HepG2 (cell line): ENCODE results near the gene ZNF185. TPM values are rescaled to one million over a fixed set of nuclear protein-coding genes. Genes with fewer than 3 reads are reported as not detected.

ENCODE experiments used
- AHR ChIP-seq: IDR thresholded peaks from 2 replicates; pipeline ENCODE4 v1.6.1; 2018; ENCODE audit warnings: missing genetic modification reagents, missing compliant biosample characterization
- KDM2A ChIP-seq: sonication (generic); formaldehyde crosslinking; IDR thresholded peaks from 2 replicates; pipeline ENCODE4 v1.4.0; 2020; ENCODE audit warnings: low read depth, missing genetic modification reagents, borderline replicate concordance
- polyA plus RNA-seq, 8 experiments: library from polyadenylated mRNA; depleted of rRNA in 3 of 8; stranded (reverse) in 7 of 8; unstranded in 1 of 8; fragments of >200 nt; fragmentation: Illumina TruSeq in 4 of 8; extraction: Trizol in 4 of 8; gene quantifications; 2 replicates each; pipeline versions ENCODE4 v1.2.1 to v1.2.3, GENCODE V29; 2011 to 2016; ENCODE audit warnings: low read depth in 4 of 8, missing spikeins in 1 of 8, mixed read lengths in 1 of 8; ENCODE audit not compliant: insufficient read depth in 1 of 8
- total RNA-seq, 5 experiments: library from RNA; depleted of rRNA; stranded (reverse); fragments of >200 nt; fragmentation: Illumina TruSeq; extraction: Trizol; gene quantifications; 2 replicates each; pipeline ENCODE4 v1.2.3, GENCODE V29; 2016; ENCODE audit warnings: low read depth in 1 of 5
- TF ChIP-seq, protein P1 (sequence below): sonication (generic); formaldehyde crosslinking; IDR thresholded peaks from 2 replicates; pipeline ENCODE4 v1.4.0; 2020; ENCODE audit warnings: missing genetic modification reagents
- TF ChIP-seq, protein P2 (sequence below): sonication (generic); formaldehyde crosslinking; IDR thresholded peaks from 2 replicates; pipeline ENCODE4 v1.8.1; 2023; ENCODE audit warnings: mild to moderate bottlenecking, moderate library complexity, missing genetic modification reagents
- TF ChIP-seq, protein P3 (sequence below): IDR thresholded peaks from 2 replicates; pipeline ENCODE4 v1.6.1; 2016; ENCODE audit warnings: missing biosample characterization, missing genetic modification reagents, low read depth
- TF ChIP-seq, protein P4 (sequence below): IDR thresholded peaks from 2 replicates; pipeline ENCODE4 v1.6.1; 2012; ENCODE audit warnings: low read depth, low read length, improper control_type of control experiment

The ZNF185 gene
- total and polyA plus RNA-seq, 2 of the 13 experiments (the other 11 are each of a cell fraction or from before 2014, with no cell fraction given): 1.6 to 3.4 TPM

DNA sequence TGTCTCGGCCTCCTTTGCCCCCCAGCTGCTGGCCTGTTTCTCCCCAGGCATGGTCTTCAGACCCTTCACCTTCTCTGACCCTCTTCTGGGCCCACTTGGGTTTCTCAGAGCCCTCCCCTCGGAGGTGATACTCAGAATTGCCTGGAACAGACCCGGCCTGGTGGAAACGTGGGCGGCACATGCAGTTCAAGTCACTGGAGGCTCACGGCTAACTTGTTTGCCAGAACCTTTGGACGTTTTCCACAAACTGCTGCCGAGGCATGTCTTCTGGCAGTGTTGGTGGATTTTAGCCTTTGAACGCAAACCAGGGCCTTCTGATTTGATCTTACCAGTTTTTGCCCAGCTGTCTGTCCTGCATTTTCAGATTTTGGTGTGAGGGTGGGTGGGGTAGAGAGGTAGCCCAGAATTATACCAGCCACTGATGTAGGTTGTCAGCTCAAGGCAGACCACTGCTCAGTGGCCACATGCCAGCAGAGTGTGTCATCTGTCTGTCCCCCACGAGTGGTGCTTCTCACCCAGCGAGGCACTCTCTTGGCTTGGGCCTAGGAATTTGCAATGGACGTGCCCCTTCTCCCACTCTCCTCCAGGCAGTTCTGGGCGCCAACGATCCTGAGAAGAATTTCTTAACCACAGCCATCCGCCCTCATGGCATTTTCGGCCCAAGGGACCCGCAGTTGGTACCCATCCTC, 32.5 kb upstream of the ZNF185 start (continued):
- TF ChIP-seq, protein P1, sequence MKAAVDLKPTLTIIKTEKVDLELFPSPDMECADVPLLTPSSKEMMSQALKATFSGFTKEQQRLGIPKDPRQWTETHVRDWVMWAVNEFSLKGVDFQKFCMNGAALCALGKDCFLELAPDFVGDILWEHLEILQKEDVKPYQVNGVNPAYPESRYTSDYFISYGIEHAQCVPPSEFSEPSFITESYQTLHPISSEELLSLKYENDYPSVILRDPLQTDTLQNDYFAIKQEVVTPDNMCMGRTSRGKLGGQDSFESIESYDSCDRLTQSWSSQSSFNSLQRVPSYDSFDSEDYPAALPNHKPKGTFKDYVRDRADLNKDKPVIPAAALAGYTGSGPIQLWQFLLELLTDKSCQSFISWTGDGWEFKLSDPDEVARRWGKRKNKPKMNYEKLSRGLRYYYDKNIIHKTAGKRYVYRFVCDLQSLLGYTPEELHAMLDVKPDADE: no peak
- TF ChIP-seq, protein P2, sequence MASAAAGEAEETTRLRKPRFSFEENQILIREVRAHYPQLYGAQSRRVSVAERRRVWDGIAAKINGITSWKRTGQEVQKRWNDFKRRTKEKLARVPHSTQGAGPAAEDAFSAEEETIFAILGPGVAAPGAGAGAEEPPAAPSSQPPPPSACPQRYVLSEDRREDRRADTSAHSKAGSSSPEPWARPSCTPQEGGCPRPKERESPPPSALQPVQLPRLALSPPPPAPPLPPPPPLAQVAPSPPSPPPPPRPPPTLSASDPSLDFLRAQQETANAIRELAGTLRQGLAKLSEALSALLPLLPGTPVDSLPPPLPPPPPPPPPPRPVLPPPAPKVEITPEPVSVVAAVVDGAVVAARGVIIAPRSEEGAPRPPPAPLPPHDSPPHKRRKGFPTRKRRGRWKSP (CRISPR knock-in tag): no peak
- TF ChIP-seq, protein P3, sequence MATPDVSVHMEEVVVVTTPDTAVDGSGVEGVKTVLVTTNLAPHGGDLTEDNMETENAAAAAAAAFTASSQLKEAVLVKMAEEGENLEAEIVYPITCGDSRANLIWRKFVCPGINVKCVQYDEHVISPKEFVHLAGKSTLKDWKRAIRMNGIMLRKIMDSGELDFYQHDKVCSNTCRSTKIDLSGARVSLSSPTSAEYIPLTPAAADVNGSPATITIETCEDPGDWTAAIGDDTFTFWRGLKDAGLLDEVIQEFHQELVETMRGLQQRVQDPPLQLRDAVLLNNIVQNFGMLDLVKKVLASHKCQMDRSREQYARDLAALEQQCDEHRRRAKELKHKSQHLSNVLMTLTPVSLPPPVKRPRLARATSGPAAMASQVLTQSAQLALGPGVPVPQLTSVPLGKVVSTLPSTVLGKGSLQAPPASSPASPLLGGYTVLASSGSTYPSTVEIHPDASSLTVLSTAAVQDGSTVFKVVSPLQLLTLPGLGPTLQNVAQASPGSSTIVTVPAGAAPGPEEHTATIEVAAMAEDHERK (CRISPR knock-in tag): no peak
- TF ChIP-seq AHR (CRISPR knock-in tag) (no peak), KDM2A (CRISPR knock-in tag) (no peak)
- TF ChIP-seq, protein P4, sequence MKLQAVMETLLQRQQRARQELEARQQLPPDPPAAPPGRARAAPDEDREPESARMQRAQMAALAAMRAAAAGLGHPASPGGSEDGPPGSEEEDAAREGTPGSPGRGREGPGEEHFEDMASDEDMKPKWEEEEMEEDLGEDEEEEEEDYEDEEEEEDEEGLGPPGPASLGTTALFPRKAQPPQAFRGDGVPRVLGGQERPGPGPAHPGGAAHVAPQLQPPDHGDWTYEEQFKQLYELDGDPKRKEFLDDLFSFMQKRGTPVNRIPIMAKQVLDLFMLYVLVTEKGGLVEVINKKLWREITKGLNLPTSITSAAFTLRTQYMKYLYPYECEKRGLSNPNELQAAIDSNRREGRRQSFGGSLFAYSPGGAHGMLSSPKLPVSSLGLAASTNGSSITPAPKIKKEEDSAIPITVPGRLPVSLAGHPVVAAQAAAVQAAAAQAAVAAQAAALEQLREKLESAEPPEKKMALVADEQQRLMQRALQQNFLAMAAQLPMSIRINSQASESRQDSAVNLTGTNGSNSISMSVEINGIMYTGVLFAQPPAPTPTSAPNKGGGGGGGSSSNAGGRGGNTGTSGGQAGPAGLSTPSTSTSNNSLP: no peak
